ENCODE data around the gene VIPR1.

DNA sequence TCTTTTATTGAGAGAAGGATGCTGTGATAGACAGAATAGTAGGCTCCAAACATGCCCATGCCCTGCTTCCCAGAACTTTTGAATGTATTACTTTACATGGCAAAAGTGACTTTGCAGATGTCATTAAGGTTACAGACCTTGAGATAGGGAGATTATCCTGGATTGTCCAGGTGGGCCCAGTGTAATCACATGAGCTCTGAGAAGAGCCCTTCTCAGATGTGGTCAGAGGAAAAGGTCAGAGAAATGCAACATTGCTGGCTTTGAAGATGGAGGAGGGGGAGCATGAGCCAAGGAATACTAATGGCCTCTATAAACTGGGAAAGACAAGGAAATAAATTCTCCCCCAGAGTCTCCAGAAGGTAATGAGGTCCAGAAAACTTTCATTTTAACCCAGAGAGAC, 46.2 kb upstream of the VIPR1 start:
- TF ChIP-seq, protein P1, sequence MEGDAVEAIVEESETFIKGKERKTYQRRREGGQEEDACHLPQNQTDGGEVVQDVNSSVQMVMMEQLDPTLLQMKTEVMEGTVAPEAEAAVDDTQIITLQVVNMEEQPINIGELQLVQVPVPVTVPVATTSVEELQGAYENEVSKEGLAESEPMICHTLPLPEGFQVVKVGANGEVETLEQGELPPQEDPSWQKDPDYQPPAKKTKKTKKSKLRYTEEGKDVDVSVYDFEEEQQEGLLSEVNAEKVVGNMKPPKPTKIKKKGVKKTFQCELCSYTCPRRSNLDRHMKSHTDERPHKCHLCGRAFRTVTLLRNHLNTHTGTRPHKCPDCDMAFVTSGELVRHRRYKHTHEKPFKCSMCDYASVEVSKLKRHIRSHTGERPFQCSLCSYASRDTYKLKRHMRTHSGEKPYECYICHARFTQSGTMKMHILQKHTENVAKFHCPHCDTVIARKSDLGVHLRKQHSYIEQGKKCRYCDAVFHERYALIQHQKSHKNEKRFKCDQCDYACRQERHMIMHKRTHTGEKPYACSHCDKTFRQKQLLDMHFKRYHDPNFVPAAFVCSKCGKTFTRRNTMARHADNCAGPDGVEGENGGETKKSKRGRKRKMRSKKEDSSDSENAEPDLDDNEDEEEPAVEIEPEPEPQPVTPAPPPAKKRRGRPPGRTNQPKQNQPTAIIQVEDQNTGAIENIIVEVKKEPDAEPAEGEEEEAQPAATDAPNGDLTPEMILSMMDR (IDR thresholded peaks at IDR 0.05; ENCODE audit: low read depth, low read length, poor library complexity, severe bottlenecking) = no peak
- TF ChIP-seq EZH2phosphoT487 (IDR thresholded peaks at IDR 0.05; ENCODE audit: borderline replicate concordance, low read length) = no peak

All from DOHH2 (cell line).